Stimulated activated CD8-positive, alpha-beta memory T cell treated with anti-CD3 and anti-CD28 coated beads, Interleukin-15, amount 100 ng/mL, for 48 hours (primary cell): ENCODE measurements around the gene NTN4.
"Not testable (repeated sequence)": the region's sequence is repeated elsewhere in the genome, so short reads cannot be mapped to it uniquely, and the experiment has no call there.

Experiments
- DNase-seq, 2 donors: peaks; one replicate each; pipeline ENCODE4 v3.0.0-alpha.2; 2020; ENCODE audit warnings: low read depth in 2 of 2

Gene NTN4

GRCh38 chr12:95624589-95624988 lies 166.0 kb downstream of the NTN4 start:
- no peak for DNase-seq

- no peak for DNase-seq
These were observed 166.9 kb downstream of the NTN4 start for GRCh38 chr12:95623554-95624170.

- DNase-seq, result no peak
These were observed 167.7 kb downstream of the NTN4 start for GRCh38 chr12:95622879-95623278.

GRCh38 chr12:95621725-95622124 lies 168.8 kb downstream of the NTN4 start:
- DNase-seq, result no peak

- no peak for DNase-seq
These were observed 170.4 kb downstream of the NTN4 start for GRCh38 chr12:95620171-95620570.

GRCh38 chr12:95616470-95616869 lies 174.1 kb downstream of the NTN4 start:
- DNase-seq, result not testable (repeated sequence)

GRCh38 chr12:95615749-95616148 lies 174.8 kb downstream of the NTN4 start:
- DNase-seq, result no peak

- no peak for DNase-seq
These were observed 176.1 kb downstream of the NTN4 start for GRCh38 chr12:95614390-95614982.

- no peak for DNase-seq
These were observed 177.5 kb downstream of the NTN4 start for GRCh38 chr12:95613021-95613420.

- DNase-seq, result no peak
These were observed 178.8 kb downstream of the NTN4 start for GRCh38 chr12:95611676-95612309.

- DNase-seq, result no peak
These were observed 182.1 kb downstream of the NTN4 start for GRCh38 chr12:95608252-95609033.
